ENCODE results near the gene HLCS.

HLCS gene

GRCh38 chr21:36791180-36791579 is 175.3 kb downstream of the HLCS start:
- H3K4me3 Mint-ChIP-seq: no peak overlapping the region
- CTCF ChIA-PET: no interaction called here
- H3K27me3 Mint-ChIP-seq: no peaks in the 10 kb centered on the region
- H3K4me1 Mint-ChIP-seq: no peaks in the 10 kb centered on the region
- H3K36me3 Mint-ChIP-seq: peaks cover 1% of the 10 kb centered on the region
- no peak for DNase-seq
- peaks cover 7% of the 10 kb centered on the region for H3K9me3 Mint-ChIP-seq
- H3K27ac Mint-ChIP-seq: no peak overlapping the region

GRCh38 chr21:36790616-36791015 is 175.9 kb downstream of the HLCS start:
- no peak overlapping the region for H3K27ac Mint-ChIP-seq
- CTCF ChIA-PET: no interaction called here
- H3K4me3 Mint-ChIP-seq: no peak overlapping the region
- DNase-seq: no peak
- H3K36me3 Mint-ChIP-seq: peaks cover 1% of the 10 kb centered on the region
- no peaks in the 10 kb centered on the region for H3K4me1 Mint-ChIP-seq
- peaks cover 4% of the 10 kb centered on the region for H3K9me3 Mint-ChIP-seq
- no peaks in the 10 kb centered on the region for H3K27me3 Mint-ChIP-seq

GRCh38 chr21:36788120-36788638 is 178.3 kb downstream of the HLCS start:
- no peaks in the 10 kb centered on the region for H3K4me1 Mint-ChIP-seq
- H3K27ac Mint-ChIP-seq: no peak overlapping the region
- CTCF ChIA-PET: interaction anchor here (0.6 kb wide), 1 partner anchor 373 kb away, joined by 3 read pairs; no protein-coding TSS in a partner anchor
- no peak for DNase-seq
- no peaks in the 10 kb centered on the region for H3K27me3 Mint-ChIP-seq
- H3K9me3 Mint-ChIP-seq: no peaks in the 10 kb centered on the region
- no peaks in the 10 kb centered on the region for H3K36me3 Mint-ChIP-seq
- H3K4me3 Mint-ChIP-seq: no peak overlapping the region

GRCh38 chr21:36786186-36786585 is 180.3 kb downstream of the HLCS start:
- no peak for DNase-seq
- Mint-ChIP-seq H3K27ac (no peak overlapping the region), H3K9me3 (no peaks in the 10 kb centered on the region)

DNA sequence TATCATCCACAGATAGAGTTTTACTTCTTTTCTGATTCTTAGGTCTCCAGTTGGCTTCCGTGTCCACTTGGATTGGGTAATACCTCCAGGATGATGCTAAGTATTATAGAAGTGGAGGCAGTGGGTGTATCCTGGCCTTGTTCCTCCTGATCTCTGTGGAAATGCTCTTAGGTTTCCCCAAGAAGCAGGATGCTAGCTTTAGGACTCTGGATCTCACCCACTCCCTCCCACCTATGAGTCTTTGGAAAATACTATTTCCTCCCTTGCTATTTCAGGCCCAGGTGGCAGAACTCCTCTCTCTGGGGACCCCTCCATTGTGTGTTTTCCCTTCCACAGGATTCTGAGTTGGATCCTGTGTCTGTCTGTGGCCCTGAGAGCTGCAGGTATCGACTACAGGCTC is 180.9 kb downstream of the HLCS start:
- Mint-ChIP-seq H3K36me3 (no peaks in the 10 kb centered on the region), H3K4me1 (peaks cover 3% of the 10 kb centered on the region), H3K4me3 (no peak overlapping the region), H3K9me3 (no peaks in the 10 kb centered on the region), H3K27ac (no peak overlapping the region), H3K27me3 (no peaks in the 10 kb centered on the region)
- DNase-seq: no peak
- CTCF ChIA-PET: no interaction called here

More at GRCh38 chr21:36786186-36786585, 180.3 kb downstream of the HLCS start:
- Mint-ChIP-seq H3K4me3 (no peak overlapping the region), H3K4me1 (peaks cover under 1% of the 10 kb centered on the region), H3K36me3 (no peaks in the 10 kb centered on the region), H3K27me3 (no peaks in the 10 kb centered on the region)
- CTCF ChIA-PET: no interaction called here

- H3K36me3 Mint-ChIP-seq: no peaks in the 10 kb centered on the region
- H3K9me3 Mint-ChIP-seq: no peaks in the 10 kb centered on the region
- no peaks in the 10 kb centered on the region for H3K27me3 Mint-ChIP-seq
- H3K4me3 Mint-ChIP-seq: no peak overlapping the region
- H3K4me1 Mint-ChIP-seq: peaks cover 3% of the 10 kb centered on the region
- H3K27ac Mint-ChIP-seq: no peak overlapping the region
- no peak for DNase-seq
- CTCF ChIA-PET: no interaction called here
Observed at GRCh38 chr21:36784947-36785346, 181.5 kb downstream of the HLCS start.

DNA sequence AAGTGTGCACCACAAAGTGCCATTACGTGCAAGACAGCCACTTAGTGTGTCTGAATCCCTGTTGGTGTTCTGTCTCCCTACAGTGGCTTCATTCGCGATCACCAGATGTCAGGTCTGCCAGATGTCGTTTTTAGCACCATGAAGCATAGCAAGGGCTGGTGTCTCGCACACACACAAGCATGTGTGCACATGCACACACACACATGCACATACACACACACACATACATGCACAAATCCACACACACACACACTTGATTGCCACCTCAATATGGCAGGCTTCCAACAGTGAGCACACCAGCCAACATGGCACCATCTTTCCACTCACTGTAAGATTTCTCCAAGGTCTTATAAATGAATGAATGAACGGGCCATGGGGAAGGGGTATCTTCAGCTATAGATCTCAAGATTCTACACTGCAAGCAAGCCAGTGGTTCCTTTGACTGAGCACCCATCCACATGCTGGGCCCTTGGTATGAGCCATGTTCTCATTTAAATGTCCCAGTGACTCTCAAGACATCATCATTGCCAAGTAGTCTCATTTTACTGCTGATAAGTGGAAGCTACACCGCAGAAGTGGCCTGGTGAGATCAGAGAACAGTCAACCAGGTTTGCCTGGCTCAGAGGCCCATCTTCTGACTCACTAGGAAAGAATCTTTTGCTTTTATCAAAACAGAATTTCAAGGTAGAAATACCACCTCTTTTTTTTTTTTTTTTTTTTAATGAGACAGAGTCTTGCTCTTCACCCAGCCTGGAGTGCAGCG is 182.7 kb downstream of the HLCS start:
- H3K36me3 Mint-ChIP-seq: no peaks in the 10 kb centered on the region
- DNase-seq: no peak
- no peaks in the 10 kb centered on the region for H3K9me3 Mint-ChIP-seq
- no peak overlapping the region for H3K4me3 Mint-ChIP-seq
- H3K27ac Mint-ChIP-seq: no peak overlapping the region
- H3K27me3 Mint-ChIP-seq: no peaks in the 10 kb centered on the region
- CTCF ChIA-PET: interaction anchor here (0.9 kb wide), 1 partner anchor 11 kb away, joined by 3 read pairs; no protein-coding TSS in a partner anchor
- H3K4me1 Mint-ChIP-seq: peaks cover 3% of the 10 kb centered on the region

DNA sequence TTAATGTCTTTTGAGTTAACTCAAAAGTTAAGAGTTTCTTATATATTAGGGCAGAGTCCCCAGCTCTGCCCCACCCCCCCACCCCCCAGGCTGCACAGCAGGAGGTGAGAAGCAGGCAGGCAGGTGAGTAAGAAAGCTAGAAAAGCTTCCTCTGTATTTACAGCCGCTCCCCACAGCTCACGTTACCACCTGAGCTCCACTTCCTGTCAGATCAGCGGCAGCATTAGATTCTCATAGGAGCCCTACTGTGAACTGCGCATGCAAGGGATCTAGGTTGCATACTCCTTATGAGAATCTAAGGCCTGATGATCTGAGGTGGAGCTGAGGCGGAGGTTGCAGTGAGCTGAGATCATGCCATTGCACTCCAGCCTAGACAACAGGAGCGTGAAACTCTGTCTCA is 185.6 kb downstream of the HLCS start:
- H3K4me3 Mint-ChIP-seq: no peak overlapping the region
- H3K9me3 Mint-ChIP-seq: no peaks in the 10 kb centered on the region
- no peaks in the 10 kb centered on the region for H3K27me3 Mint-ChIP-seq
- CTCF ChIA-PET: no interaction called here
- no peaks in the 10 kb centered on the region for H3K36me3 Mint-ChIP-seq
- H3K27ac Mint-ChIP-seq: no peak overlapping the region
- H3K4me1 Mint-ChIP-seq: peaks cover 3% of the 10 kb centered on the region
- no peak for DNase-seq

DNA sequence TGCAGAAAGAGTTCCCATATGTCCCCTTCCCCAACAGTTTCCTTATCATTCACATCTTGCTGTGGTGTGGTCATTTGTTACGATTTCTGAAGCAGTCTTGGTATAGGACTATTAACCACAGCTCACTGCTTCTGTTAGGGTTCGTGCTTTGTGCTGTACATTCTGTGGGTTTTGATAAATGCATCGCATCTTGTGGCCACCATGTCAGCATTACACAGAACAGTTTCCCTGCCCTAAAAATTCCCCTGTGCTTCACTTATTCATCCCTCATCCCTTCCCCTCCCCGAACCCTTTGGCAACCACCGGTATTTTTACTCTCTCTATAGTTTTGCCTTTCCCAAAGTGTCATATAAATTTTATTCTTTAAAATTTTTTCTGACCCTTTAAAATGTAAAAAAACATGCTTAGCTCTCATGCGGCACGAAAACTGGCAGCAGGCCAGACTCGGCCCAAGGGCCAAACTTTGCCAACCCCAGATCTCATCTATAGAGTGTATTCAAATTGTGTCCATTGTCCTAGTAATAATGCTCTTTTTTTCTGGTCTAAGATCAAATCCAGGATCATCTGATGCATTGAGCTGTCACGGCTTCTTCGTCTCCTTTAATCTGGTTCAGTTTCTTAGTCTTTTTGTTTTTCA is 189.4 kb downstream of the HLCS start:
- no peaks in the 10 kb centered on the region for H3K27me3 Mint-ChIP-seq
- H3K36me3 Mint-ChIP-seq: no peaks in the 10 kb centered on the region
- DNase-seq: no peak
- H3K4me1 Mint-ChIP-seq: peaks cover 3% of the 10 kb centered on the region
- H3K9me3 Mint-ChIP-seq: no peaks in the 10 kb centered on the region
- H3K27ac Mint-ChIP-seq: no peak overlapping the region
- H3K4me3 Mint-ChIP-seq: no peak overlapping the region
- CTCF ChIA-PET: no interaction called here

DNA sequence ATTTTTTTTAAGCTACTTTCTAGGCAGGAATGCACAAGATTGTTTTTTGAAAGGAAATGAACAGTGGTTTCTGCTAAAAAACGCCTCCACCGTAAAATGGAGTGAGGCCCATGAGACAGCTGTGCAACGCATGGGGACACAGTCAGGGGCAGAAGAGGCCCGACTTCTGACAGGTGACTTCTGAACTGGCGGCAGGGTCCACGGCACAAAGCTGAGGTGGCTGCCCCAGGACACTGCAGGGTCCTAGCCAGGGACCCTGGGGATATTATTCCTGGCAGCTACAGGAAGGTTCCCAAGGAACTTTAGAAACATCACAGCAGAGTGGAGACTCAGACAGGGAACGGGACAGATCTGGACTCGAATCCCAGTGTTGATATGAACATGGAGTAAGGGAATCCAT is 192.5 kb downstream of the HLCS start:
- DNase-seq: no peak
- Mint-ChIP-seq H3K4me1 (no peaks in the 10 kb centered on the region), H3K4me3 (no peak overlapping the region), H3K27ac (no peak overlapping the region), H3K27me3 (no peaks in the 10 kb centered on the region), H3K9me3 (no peaks in the 10 kb centered on the region), H3K36me3 (no peaks in the 10 kb centered on the region)
- CTCF ChIA-PET: no interaction called here

DNA sequence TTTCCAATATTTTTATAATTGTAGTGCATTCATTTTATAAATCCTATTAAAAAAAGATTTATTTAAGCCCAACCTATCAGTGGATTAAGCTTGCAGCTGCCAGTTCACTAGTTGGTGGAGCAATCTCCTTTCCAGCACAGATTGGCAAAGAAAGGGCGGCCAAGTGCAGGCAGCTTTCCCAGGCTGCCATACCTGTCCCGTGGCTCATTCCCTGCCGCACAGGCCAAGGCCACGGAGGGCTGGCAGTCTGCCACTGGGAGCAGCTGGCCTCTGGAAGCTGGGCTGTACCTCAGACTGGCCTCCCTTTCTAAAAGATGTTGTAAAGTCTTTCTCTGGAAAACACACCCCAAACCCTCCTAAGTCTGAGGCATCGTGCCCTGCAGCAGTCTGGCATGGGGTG is 193.4 kb downstream of the HLCS start:
- Mint-ChIP-seq H3K36me3 (no peaks in the 10 kb centered on the region), H3K27ac (no peak overlapping the region), H3K4me1 (no peaks in the 10 kb centered on the region), H3K9me3 (no peaks in the 10 kb centered on the region), H3K4me3 (no peak overlapping the region), H3K27me3 (no peaks in the 10 kb centered on the region)
- CTCF ChIA-PET: interaction anchor here (0.6 kb wide), 1 partner anchor 314 kb away, joined by 3 read pairs; no protein-coding TSS in a partner anchor
- DNase-seq: no peak

DNA sequence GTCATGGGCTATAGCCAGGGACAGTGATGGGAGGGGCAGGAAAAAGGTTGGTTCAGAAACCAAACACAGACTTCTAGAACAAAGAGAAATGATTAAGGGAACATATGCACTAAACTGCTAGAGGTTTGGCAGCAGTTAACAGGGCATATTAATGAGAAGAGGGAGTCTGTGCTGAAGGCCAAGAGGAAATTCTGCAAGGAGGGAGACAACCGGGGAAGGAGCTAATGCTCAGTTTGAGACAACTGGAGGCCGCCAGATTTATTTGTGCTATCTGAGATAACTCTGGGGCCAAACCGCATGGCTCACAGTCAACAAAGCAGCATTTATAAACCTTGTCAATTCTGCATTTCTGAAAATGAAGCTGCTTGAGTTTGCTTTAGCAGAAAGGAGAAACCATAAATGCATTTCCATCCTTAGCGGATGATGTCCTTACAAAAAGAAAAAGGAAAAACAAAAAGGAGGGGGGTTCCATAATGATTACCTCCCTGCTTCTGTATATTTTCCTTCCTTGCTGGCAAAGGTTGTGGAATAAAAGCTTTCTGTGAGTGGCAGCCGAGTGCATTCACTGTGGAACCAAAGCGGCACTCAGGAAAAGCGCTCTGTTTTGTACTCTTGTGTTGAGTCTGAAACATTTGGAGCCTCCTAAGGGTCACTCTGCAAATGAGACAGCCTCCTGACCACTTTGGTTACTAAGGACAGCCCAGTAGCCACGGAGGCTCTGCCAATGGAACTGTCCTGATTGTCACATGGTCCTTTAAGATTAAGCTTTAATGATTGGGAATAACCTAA is 197.2 kb downstream of the HLCS start:
- no peak for DNase-seq
- no peaks in the 10 kb centered on the region for H3K4me1 Mint-ChIP-seq
- H3K9me3 Mint-ChIP-seq: no peaks in the 10 kb centered on the region
- H3K27ac Mint-ChIP-seq: no peak overlapping the region
- H3K27me3 Mint-ChIP-seq: no peaks in the 10 kb centered on the region
- no peak overlapping the region for H3K4me3 Mint-ChIP-seq
- CTCF ChIA-PET: no interaction called here
- no peaks in the 10 kb centered on the region for H3K36me3 Mint-ChIP-seq

DNA sequence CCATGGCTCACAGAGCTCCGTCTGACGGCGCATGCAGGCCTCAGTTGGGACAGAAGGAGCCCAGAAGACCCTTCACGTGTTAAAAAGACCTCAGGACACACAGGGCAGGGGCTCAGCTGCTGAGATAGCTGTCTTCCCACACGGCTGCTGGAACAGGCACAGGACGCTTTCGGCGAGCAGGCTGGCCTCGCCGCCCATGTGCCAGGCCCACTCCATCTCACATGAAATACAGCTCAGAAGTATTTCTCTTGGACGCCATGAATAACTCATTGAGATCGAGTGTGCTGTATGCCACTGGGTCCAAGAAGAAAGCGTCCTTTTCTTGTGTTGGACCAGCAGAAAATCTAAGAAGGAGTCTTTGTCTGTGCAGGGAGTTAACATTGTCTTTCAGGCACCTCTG is 198.0 kb downstream of the HLCS start:
- Mint-ChIP-seq H3K9me3 (no peaks in the 10 kb centered on the region), H3K27ac (no peak overlapping the region), H3K27me3 (no peaks in the 10 kb centered on the region), H3K36me3 (no peaks in the 10 kb centered on the region), H3K4me1 (no peaks in the 10 kb centered on the region), H3K4me3 (no peak overlapping the region)
- CTCF ChIA-PET: no interaction called here
- no peak for DNase-seq

DNA sequence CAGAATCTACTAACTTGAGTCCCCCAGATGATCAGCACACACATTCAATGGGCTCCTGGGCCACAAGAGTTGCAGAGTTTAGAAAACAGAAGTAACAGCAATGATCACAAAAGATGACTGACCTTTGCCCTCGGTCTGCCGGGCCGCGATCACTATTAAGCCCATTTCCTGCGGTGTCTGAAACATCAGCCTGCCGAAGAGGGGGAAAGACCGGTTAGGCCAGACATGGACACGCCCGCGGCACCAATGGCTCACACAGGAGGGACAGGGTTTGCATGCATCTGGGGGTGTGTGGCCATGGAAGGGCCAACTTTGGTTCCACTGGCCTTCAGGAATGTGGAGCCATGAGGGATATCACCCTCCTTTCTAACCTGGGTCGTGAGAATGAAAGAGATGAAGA is 199.4 kb downstream of the HLCS start:
- CTCF ChIA-PET: no interaction called here
- DNase-seq: no peak
- H3K4me3 Mint-ChIP-seq: no peak overlapping the region
- no peak overlapping the region for H3K27ac Mint-ChIP-seq
- H3K27me3 Mint-ChIP-seq: no peaks in the 10 kb centered on the region
- H3K9me3 Mint-ChIP-seq: no peaks in the 10 kb centered on the region
- H3K36me3 Mint-ChIP-seq: no peaks in the 10 kb centered on the region
- H3K4me1 Mint-ChIP-seq: no peaks in the 10 kb centered on the region
